Stimulated activated CD4-positive, alpha-beta T cell treated with anti-CD3 and anti-CD28 coated beads, Interleukin-15, amount 100 ng/mL, for 24 hours (primary cell): ENCODE data around the gene MCAT.

Experiments
- DNase-seq: peaks from one replicate; pipeline ENCODE4 v3.0.0-alpha.2; 2020

Gene MCAT

DNA sequence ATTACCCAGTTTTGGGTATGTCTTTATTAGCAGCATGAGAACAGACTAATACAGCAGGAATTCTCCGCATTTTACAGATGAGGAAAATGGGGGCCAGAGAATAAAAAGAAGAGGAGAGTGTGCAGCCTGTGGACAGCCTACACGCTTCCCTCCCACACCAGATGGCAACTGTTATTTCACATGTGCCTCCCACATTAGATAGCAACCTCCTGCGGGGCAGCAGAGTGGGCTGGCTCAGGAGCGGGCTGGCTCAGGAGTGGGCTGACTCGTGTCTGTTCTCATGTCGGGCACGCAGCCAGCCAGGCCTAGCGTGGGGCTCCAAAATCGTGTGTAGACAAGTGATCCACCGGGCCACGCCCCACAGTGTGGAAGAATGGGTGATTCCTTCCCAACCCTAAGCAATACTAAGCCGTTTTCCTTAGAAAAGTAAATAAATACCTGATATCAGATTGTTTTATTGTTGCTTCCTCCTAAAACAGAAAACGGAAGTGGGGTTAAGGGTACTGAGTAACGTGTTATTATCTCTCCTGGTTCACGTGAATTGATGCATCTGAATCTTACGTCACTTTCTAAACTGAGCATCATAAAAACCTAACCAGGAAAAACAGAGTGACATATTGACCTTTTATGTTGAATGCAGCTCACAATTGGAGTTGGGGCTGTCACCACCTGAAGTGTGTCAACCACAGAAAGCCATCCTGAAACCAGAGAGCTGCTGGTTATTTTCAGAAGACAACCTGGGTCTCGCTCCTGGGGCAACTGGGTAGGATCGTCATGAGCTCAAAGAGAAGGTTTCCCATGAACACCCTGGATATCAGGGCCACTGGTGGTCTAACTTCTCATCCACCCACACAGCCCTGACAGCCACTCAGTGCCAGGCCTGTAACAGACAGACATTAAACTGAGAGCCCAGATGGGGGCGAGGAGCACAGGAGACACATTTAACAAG is 57.3 kb downstream of the MCAT start:
- DNase-seq, result no peak
